Activated CD4-positive, alpha-beta memory T cell treated with anti-CD3 and anti-CD28 coated beads for 36 hours (primary cell): ENCODE data around the gene ZKSCAN5. TPM values are rescaled to one million over a fixed set of nuclear protein-coding genes. Genes with fewer than 3 reads are reported as not detected.
"Not testable (repeated sequence)": the region's sequence is repeated elsewhere in the genome, so short reads cannot be mapped to it uniquely, and the experiment has no call there.

Source experiments
- CTCF ChIA-PET: fragments of 350-600 bp; sonication (Branson Sonifier 250); formaldehyde crosslinking; loops from one replicate; lab custom pipeline; 2021; ENCODE audit warnings: antibody characterized with exemption, inconsistent platforms; lab: Charles Lee
- POLR2A ChIA-PET: fragments of 350-600 bp; sonication (Branson Sonifier 250); formaldehyde crosslinking; loops from one replicate; lab custom pipeline; 2021; ENCODE audit warnings: antibody characterized with exemption; lab: Charles Lee
- DNase-seq: peaks from one replicate; pipeline ENCODE4 v3.0.0-alpha.2; 2020
- H3K27ac Mint-ChIP-seq: one replicate; pipeline ENCODE4 v1.8.0; 2021; ENCODE audit warnings: mixed read lengths
- H3K27me3 Mint-ChIP-seq: one replicate; pipeline ENCODE4 v1.8.0; 2021; ENCODE audit warnings: mixed read lengths
- H3K36me3 Mint-ChIP-seq: one replicate; pipeline ENCODE4 v1.8.0; 2021; ENCODE audit warnings: mixed read lengths
- H3K4me1 Mint-ChIP-seq: one replicate; pipeline ENCODE4 v1.8.0; 2021; ENCODE audit warnings: low read depth, mixed read lengths
- H3K4me3 Mint-ChIP-seq: one replicate; pipeline ENCODE4 v1.8.0; 2021; ENCODE audit warnings: mild to moderate bottlenecking, mixed read lengths
- H3K9me3 Mint-ChIP-seq: one replicate; pipeline ENCODE4 v1.8.0; 2021; ENCODE audit warnings: mixed read lengths
- intact Hi-C: fragments of 100-400 bp; cut with micrococcal nuclease; formaldehyde crosslinking; loops from one replicate; pipeline ENCODE4 v1.15.1; 2023
- total RNA-seq, 2 experiments: library from RNA; stranded (reverse); gene quantifications; one replicate each; pipeline ENCODE4 v1.2.3, GENCODE V29; 2021

The ZKSCAN5 gene
- total RNA-seq, 2 experiments from 2014 or later, result 7.6 to 7.7 TPM

DNA sequence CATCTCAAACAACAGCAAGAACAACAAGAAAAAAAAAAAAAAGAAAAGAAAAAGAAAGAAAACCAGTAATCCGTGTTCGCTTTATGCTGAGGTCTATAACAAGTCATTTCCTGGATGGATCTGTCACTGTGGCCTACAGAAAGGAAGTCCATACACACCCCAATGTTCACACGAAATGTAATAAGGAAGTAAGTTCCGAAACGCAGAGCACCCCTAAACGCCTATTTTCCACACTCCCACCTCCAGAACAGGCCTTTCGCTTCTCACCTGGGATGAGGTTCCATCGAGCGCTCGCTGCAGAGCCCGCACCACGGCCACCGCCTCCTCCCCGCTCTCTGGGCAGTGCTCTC is 5.1 kb upstream of the ZKSCAN5 start:
- peak overlapping the region; percentile 99 for H3K4me3 Mint-ChIP-seq
- peaks cover 2% of the 10 kb centered on the region for H3K9me3 Mint-ChIP-seq
- POLR2A ChIA-PET, result interaction anchor here (1.0 to 2.5 kb wide), 6 partner anchors 27 to 116 kb away, joined by 3 to 13 read pairs (median 8); partner anchors contain the start of genes FAM200A, ZNF655, ZNF789 and ZSCAN25
- DNase-seq, result no peak
- H3K27ac Mint-ChIP-seq, result peak overlapping the region; percentile 99
- H3K4me1 Mint-ChIP-seq, result peaks cover 21% of the 10 kb centered on the region
- no peaks in the 10 kb centered on the region for H3K27me3 Mint-ChIP-seq
- intact Hi-C loops, result loop anchor here (1.0 kb wide), 1 partner anchor 117 kb away; the partner anchor contains the start of gene ZSCAN25
- peaks cover 39% of the 10 kb centered on the region for H3K36me3 Mint-ChIP-seq
- CTCF ChIA-PET, result interaction anchor here (0.6 to 1.0 kb wide), 3 partner anchors 14 to 356 kb away, joined by 3 read pairs; no protein-coding TSS in a partner anchor

DNA sequence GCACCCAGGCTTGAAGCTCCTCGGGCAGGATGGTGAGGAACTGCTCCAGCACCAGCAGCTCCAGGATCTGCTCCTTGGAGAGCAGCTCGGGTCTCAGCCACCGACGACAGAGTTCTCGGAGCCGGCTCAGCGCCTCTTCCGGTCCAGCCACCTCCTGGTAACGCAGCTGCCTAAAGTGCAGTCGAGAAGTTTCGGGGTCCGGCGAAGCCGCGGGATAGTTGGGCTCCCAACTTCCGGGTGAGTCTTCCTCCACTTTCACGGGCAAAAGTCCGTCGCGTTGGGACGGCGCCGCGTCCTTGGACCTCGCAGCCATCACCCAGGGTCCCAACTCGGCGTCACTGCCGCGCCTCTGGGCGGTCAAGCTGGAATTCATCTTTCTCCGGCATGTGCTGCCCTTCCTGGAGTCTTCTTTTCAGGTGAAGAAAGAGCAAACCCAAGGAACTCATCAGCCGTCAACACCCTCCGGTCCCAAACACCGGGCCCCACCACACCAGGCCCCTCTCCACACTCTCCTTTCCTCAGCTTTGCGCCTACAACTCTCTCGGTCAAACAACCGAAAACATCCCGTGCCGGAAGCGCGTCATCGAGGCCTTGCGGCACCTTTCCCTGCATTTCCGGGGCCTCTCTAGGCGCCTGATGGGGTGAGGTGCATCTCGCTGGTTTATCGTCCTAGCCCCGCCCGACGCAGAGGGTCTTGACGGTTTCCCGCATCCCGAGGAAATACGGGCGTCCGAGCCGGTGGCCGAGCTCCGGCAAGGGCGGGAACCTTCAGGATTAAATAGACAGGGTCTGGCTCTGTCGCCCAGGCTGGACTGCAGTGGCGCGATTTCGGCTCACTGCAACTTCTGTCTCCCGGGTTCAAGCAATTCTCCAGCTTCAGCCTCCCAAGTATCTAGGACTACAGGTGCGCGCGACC is 4.5 kb upstream of the ZKSCAN5 start, which contains the start of gene ZNF394:
ZNF394 (minus strand) TSS at position 561 of the 916 bp plus-strand sequence; CDS start at position 373, 188 bp downstream.
- intact Hi-C loops, result loop anchor here (1.0 to 10.0 kb wide), 7 partner anchors 28 to 1752 kb away; partner anchors contain the start of genes BUD31, COPS6, FAM200A and PDAP1
- CTCF ChIA-PET, result interaction anchor here (0.6 to 1.2 kb wide), 3 partner anchors 15 to 356 kb away, joined by 3 to 4 read pairs (median 3); partner anchors contain the start of genes CPSF4 and PTCD1

DNA sequence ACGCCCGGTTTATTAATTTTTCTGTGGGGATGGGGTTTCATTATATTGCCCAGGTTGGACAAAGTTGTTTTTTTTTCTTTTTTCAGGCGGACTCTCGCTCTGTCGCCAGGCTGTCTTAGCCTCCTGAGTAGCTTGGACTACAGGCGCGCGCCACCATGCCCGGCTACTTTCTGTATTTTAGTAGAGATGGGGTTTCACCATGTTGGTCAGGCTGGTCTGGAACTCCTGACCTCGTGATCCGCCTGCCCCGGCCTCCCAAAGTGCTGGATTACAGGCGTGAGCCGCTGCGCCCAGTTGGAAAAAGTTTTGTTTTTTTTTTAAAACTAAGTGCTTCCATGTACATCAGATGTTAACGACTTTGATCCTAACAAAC is 3.8 kb upstream of the ZKSCAN5 start:
- Mint-ChIP-seq H3K27ac (peak overlapping the region; percentile 99), H3K4me1 (peaks cover 24% of the 10 kb centered on the region), H3K9me3 (no peaks in the 10 kb centered on the region), H3K36me3 (peaks cover 27% of the 10 kb centered on the region), H3K27me3 (no peaks in the 10 kb centered on the region), H3K4me3 (peak overlapping the region; percentile 99)
- CTCF ChIA-PET, result interaction anchor here (1.2 kb wide), 1 partner anchor 62 kb away, joined by 4 read pairs; the partner anchor contains the start of genes CPSF4 and PTCD1
- no peak for DNase-seq
- POLR2A ChIA-PET, result interaction anchor here (0.8 to 2.5 kb wide), 7 partner anchors 28 to 356 kb away, joined by 3 to 13 read pairs (median 8); partner anchors contain the start of genes FAM200A, ZNF655, ZNF789 and ZSCAN25
- intact Hi-C loops, result loop anchor here (1.0 to 10.0 kb wide), 6 partner anchors 28 to 1752 kb away; partner anchors contain the start of genes BUD31, COPS6, FAM200A and PDAP1

More for the DNA sequence above, 4.5 kb upstream of the ZKSCAN5 start, which contains the start of gene ZNF394:
- Mint-ChIP-seq H3K9me3 (no peaks in the 10 kb centered on the region), H3K36me3 (peaks cover 34% of the 10 kb centered on the region), H3K4me1 (peaks cover 21% of the 10 kb centered on the region), H3K27ac (peak within 1 kb of the TSS; percentile 99), H3K27me3 (no peaks in the 10 kb centered on the region), H3K4me3 (peak within 1 kb of the TSS; percentile 99)
- peak; percentile 94 for DNase-seq
- POLR2A ChIA-PET, result interaction anchor here (0.6 to 2.5 kb wide), 8 partner anchors 23 to 124 kb away, joined by 3 to 13 read pairs (median 6); partner anchors contain the start of genes FAM200A, ZNF655, ZNF789 and ZSCAN25

DNA sequence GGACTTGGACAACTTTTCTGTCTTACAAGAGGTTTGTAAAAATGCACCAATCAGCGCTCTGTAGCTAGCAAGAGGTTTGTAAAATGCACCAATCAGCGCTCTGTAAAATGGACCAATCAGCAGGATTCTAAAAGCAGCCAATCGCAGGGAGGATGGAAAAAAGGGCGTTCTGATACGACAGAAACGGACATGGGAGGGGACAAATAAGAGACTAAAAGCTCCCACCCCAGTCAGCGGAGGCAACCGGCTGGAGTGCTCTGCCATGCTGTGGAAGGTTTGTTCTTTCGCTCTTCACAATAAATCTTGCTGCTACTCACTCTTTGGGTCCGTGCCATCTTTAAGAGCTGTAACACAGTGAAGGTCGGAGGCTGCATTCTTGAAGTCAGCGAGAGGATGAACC is 3.2 kb upstream of the ZKSCAN5 start:
- ChIA-PET POLR2A (interaction anchor here (0.8 to 2.5 kb wide), 3 partner anchors 56 to 356 kb away, joined by 3 to 13 read pairs (median 9); partner anchors contain the start of genes ZNF655 and ZSCAN25), CTCF (interaction anchor here (1.2 kb wide), 1 partner anchor 63 kb away, joined by 4 read pairs; the partner anchor contains the start of genes CPSF4 and PTCD1)
- H3K4me3 Mint-ChIP-seq, result peak overlapping the region; percentile 99
- peaks cover 28% of the 10 kb centered on the region for H3K4me1 Mint-ChIP-seq
- peaks cover 21% of the 10 kb centered on the region for H3K36me3 Mint-ChIP-seq
- DNase-seq, H3K9me3 Mint-ChIP-seq, H3K27me3 Mint-ChIP-seq: not testable (repeated sequence)
- intact Hi-C loops, result loop anchor here (2.0 to 10.0 kb wide), 4 partner anchors 92 to 1751 kb away; partner anchors contain the start of genes BUD31, COPS6, PDAP1 and ZNF3
- peak overlapping the region; percentile 0 for H3K27ac Mint-ChIP-seq

DNA sequence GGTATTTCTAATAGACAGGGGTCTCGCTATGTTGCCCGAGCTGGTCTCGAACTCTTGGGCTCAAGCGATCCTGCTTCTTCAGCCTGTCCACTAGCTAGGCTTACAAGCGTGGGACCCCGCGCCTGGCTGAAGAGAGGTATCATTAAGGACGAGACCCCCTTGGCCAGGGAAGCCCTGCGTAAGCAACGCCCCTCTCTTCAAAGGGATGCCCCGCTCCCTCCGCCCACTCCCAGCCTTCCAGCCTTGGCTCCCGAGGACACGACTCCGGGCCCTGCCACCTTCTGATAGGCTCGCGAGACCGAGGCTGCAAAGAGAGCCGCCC is 220 bp upstream of the ZKSCAN5 start:
- Mint-ChIP-seq H3K9me3 (no peaks in the 10 kb centered on the region), H3K27ac (peak overlapping the region; percentile 98), H3K4me1 (peaks cover 21% of the 10 kb centered on the region), H3K27me3 (no peaks in the 10 kb centered on the region), H3K4me3 (peak overlapping the region; percentile 96), H3K36me3 (peaks cover 13% of the 10 kb centered on the region)
- intact Hi-C loops, result loop anchor here (1.0 to 10.0 kb wide), 6 partner anchors 32 to 1748 kb away; partner anchors contain the start of genes COPS6, CPSF4, PTCD1 and ZNF3
- ChIA-PET POLR2A (interaction anchor here (1.2 to 2.0 kb wide), 6 partner anchors 28 to 415 kb away, joined by 4 to 10 read pairs (median 4); partner anchors contain the start of genes ATP5MF, TRIM4 and ZNF655), CTCF (interaction anchor here (1.2 to 1.7 kb wide), 2 partner anchors 20 to 97 kb away, joined by 3 to 4 read pairs; no protein-coding TSS in a partner anchor)
- no peak for DNase-seq

DNA sequence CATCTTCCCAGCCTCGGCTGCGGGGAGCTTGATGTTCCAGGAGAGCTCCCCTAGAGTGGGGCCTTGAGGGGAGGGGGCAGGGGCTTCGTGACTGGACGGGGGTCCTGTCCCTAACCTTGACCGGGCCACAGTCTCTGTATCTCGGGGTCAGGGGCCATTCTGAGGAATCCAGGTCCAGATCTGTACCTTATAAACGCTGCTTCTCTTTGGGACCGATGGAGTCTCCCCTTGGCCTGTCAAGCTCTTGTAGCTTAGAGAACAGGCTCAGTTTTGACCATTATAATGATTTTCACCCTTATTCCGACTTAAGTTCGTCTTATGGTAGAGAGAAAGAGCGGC is 831 bp downstream of the ZKSCAN5 start:
- POLR2A ChIA-PET, result interaction anchor here (0.6 to 2.0 kb wide), 8 partner anchors 29 to 414 kb away, joined by 3 to 10 read pairs (median 4); partner anchors contain the start of genes ATP5MF, TRIM4 and ZNF655
- peak overlapping the region; percentile 98 for H3K27ac Mint-ChIP-seq
- peak overlapping the region; percentile 96 for H3K4me3 Mint-ChIP-seq
- H3K9me3 Mint-ChIP-seq, result no peaks in the 10 kb centered on the region
- peaks cover 4% of the 10 kb centered on the region for H3K36me3 Mint-ChIP-seq
- intact Hi-C loops, result loop anchor here (2.0 to 10.0 kb wide), 4 partner anchors 66 to 580 kb away; partner anchors contain the start of genes COPS6, CPSF4, PTCD1 and ZNF3
- CTCF ChIA-PET, result interaction anchor here (1.2 to 1.7 kb wide), 2 partner anchors 19 to 98 kb away, joined by 3 to 4 read pairs; no protein-coding TSS in a partner anchor
- no peaks in the 10 kb centered on the region for H3K27me3 Mint-ChIP-seq
- H3K4me1 Mint-ChIP-seq, result peaks cover 21% of the 10 kb centered on the region
- no peak for DNase-seq

DNA sequence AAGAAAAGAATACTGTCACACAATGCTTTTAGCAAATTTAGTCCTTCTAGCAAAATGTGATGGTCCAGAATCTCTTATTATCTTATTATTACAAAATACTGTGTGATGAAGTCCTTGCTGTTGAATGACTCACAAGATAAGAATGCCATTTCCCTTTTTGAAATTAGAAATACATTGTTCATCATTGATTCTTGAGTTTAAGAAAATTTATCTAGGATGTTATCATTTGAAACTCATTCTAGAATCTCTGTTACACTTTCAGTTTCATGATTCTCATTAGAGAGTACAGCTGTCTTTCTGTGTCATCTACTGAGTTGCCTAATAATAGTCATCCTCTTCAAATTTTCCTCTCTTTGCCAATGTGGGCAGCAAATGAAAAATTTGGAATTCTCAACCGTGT is 9.6 kb downstream of the ZKSCAN5 start:
- no peaks in the 10 kb centered on the region for H3K27me3 Mint-ChIP-seq
- H3K36me3 Mint-ChIP-seq, result peaks cover 20% of the 10 kb centered on the region
- CTCF ChIA-PET, result no interaction called here
- DNase-seq, result no peak
- POLR2A ChIA-PET, result no interaction called here
- no peak overlapping the region for H3K4me3 Mint-ChIP-seq
- H3K4me1 Mint-ChIP-seq, result peaks cover 8% of the 10 kb centered on the region
- intact Hi-C loops, result no loop called here
- H3K9me3 Mint-ChIP-seq, result no peaks in the 10 kb centered on the region
- no peak overlapping the region for H3K27ac Mint-ChIP-seq

DNA sequence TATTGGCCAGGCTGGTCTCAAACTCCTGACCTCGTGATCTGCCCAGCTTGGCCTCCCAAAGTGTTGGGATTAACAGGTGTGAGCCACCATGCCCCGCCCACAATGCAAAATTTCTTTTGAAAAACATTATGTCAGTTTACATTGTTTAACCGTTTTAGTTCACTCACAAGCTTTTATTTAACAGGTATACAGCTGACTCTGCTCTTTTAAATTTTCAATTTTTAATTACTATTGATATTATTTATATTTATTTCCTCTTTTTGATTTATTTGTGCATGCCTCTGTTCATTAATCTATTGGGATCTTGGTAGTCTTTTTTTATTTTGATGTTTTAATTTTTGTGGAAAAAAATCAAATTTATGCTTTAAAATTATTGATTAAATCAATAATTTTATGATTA is 16.9 kb downstream of the ZKSCAN5 start:
- ChIA-PET CTCF (no interaction called here), POLR2A (no interaction called here)
- Mint-ChIP-seq H3K4me3 (no peak overlapping the region), H3K4me1 (no peaks in the 10 kb centered on the region), H3K27me3 (no peaks in the 10 kb centered on the region), H3K27ac (no peak overlapping the region), H3K36me3 (peaks cover 26% of the 10 kb centered on the region), H3K9me3 (no peaks in the 10 kb centered on the region)
- DNase-seq, result no peak
- intact Hi-C loops, result no loop called here

DNA sequence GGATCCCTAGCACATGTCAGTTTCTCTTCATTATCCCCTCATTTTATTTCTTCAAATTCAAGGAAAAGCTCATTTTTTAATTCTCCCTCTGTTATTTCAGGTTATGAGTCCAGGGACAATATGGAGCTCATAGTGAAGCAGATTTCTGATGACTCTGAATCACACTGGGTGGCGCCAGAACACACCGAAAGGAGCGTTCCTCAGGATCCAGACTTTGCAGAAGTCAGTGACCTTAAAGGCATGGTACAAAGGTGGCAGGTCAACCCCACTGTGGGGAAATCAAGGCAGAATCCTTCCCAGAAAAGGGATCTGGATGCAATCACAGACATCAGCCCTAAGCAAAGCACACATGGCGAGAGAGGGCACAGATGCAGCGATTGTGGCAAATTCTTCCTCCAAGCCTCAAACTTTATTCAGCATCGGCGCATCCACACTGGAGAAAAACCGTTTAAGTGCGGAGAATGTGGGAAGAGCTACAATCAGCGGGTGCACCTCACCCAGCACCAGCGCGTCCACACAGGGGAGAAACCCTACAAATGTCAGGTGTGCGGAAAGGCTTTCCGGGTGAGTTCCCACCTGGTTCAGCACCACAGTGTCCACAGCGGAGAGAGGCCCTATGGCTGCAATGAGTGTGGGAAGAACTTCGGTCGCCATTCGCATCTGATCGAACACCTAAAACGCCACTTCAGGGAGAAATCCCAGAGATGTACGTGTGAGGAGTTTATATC is 21.4 kb downstream of the ZKSCAN5 start:
- no peaks in the 10 kb centered on the region for H3K4me1 Mint-ChIP-seq
- H3K27ac Mint-ChIP-seq, result no peak overlapping the region
- intact Hi-C loops, result no loop called here
- H3K36me3 Mint-ChIP-seq, result peaks cover 56% of the 10 kb centered on the region
- peak; percentile 43 for DNase-seq
- H3K27me3 Mint-ChIP-seq, result no peaks in the 10 kb centered on the region
- H3K4me3 Mint-ChIP-seq, result no peak overlapping the region
- ChIA-PET CTCF (interaction anchor here (0.6 to 0.9 kb wide), 5 partner anchors 26 to 388 kb away, joined by 3 to 4 read pairs (median 3); partner anchors contain the start of gene FAM200A), POLR2A (no interaction called here)
- peaks cover 21% of the 10 kb centered on the region for H3K9me3 Mint-ChIP-seq

DNA sequence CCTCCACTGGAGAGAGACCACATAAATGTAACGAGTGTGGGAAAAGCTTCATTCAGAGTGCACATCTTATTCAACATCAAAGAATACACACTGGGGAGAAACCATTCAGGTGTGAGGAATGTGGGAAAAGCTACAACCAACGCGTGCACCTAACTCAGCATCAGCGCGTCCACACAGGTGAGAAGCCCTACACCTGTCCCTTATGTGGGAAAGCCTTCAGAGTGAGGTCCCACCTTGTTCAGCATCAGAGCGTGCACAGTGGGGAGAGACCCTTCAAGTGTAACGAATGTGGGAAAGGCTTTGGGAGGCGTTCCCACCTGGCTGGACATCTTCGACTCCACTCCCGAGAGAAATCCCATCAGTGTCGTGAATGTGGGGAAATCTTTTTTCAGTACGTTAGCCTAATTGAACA is 26.9 kb downstream of the ZKSCAN5 start:
- DNase-seq, result no peak
- intact Hi-C loops, result no loop called here
- ChIA-PET CTCF (no interaction called here), POLR2A (no interaction called here)
- Mint-ChIP-seq H3K27ac (no peak overlapping the region), H3K4me3 (no peak overlapping the region), H3K4me1 (no peaks in the 10 kb centered on the region), H3K36me3 (peaks cover 70% of the 10 kb centered on the region), H3K9me3 (peaks cover 55% of the 10 kb centered on the region), H3K27me3 (no peaks in the 10 kb centered on the region)

DNA sequence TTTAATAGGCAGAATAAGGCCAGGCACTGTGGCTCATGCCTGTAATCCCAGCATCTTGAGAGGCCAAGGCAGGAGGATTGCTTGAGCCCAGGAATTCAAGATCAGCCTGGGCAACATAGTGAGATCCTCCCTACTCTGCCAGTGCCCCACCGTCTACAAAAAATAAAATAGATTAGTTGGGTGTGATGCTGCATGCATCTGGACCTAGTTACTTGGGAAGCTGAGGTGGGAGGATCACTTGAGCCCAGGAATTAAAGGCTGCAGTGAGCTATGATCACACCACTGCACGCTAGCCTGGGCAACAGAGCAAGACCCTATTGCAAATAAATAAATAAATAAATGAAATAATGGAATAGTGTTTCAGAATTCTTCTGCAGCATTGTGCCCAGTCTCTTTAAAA is 31.2 kb downstream of the ZKSCAN5 start:
- CTCF ChIA-PET, result no interaction called here
- H3K27me3 Mint-ChIP-seq, result no peaks in the 10 kb centered on the region
- intact Hi-C loops, result no loop called here
- H3K4me1 Mint-ChIP-seq, result no peaks in the 10 kb centered on the region
- H3K27ac Mint-ChIP-seq, result no peak overlapping the region
- no peak overlapping the region for H3K4me3 Mint-ChIP-seq
- H3K36me3 Mint-ChIP-seq, result peaks cover 36% of the 10 kb centered on the region
- POLR2A ChIA-PET, result no interaction called here
- DNase-seq, result no peak
- peaks cover 58% of the 10 kb centered on the region for H3K9me3 Mint-ChIP-seq
